PC-3 (cell line): ENCODE data around the gene LANCL2. TPM values are rescaled to one million over a fixed set of nuclear protein-coding genes. Genes with fewer than 3 reads are reported as not detected.

Experiments
- ATAC-seq: fragments of 200-7000 bp; cut with Tn5 transposase; 2 replicates; pipeline ENCODE4 v1.9.1; 2020; ENCODE audit warnings: mild to moderate bottlenecking, moderate library complexity
- BruUV-seq: library from RNA; stranded (reverse); fragments of 400-500 nt; replicated peaks from 2 replicates; lab custom pipeline; 2021; lab: Mats Ljungman, UMichigan
- CTCF ChIA-PET: fragments of 300-600 bp; sonication (Branson Sonifier 250); formaldehyde crosslinking; loops from one replicate; lab custom pipeline; 2022; ENCODE audit warnings: antibody characterized with exemption; lab: Charles Lee
- POLR2A ChIA-PET: fragments of 300-600 bp; sonication (Branson Sonifier 250); formaldehyde crosslinking; loops from one replicate; lab custom pipeline; 2022; ENCODE audit warnings: antibody characterized with exemption; ENCODE audit not compliant: unreplicated experiment; lab: Charles Lee
- DNase-seq: peaks from one replicate; pipeline ENCODE4 v3.0.0-alpha.2; 2015
- H2AFZ ChIP-seq: fragments of 300-600 bp; sonication (generic); 2 replicates; pipeline ENCODE4 v1.6.0; 2016; ENCODE audit warnings: antibody characterized with exemption, low read length
- H3F3A ChIP-seq: fragments of 300-600 bp; sonication (generic); one replicate; pipeline ENCODE4 v1.6.0; 2017; ENCODE audit warnings: antibody characterized with exemption, low read length, control low read depth, mild to moderate bottlenecking; ENCODE audit not compliant: unreplicated experiment
- H3K27ac ChIP-seq: fragments of 300-600 bp; sonication (generic); 2 replicates; pipeline ENCODE4 v1.5.1; 2016; ENCODE audit warnings: mild to moderate bottlenecking, low read length
- H3K27me3 ChIP-seq: fragments of 300-600 bp; sonication (generic); 2 replicates; pipeline ENCODE4 v1.6.1; 2016; ENCODE audit warnings: low read length, mixed read lengths
- H3K36me3 ChIP-seq: fragments of 300-600 bp; sonication (generic); 2 replicates; pipeline ENCODE4 v1.6.1; 2016; ENCODE audit warnings: low read depth, mixed run types, low read length, mixed read lengths
- H3K4me1 ChIP-seq: fragments of 300-600 bp; sonication (generic); 2 replicates; pipeline ENCODE4 v1.5.1; 2016; ENCODE audit warnings: low read length; ENCODE audit not compliant: insufficient read depth
- H3K4me2 ChIP-seq: fragments of 300-600 bp; sonication (generic); 2 replicates; pipeline ENCODE4 v1.6.0; 2016; ENCODE audit warnings: low read length
- H3K4me3 ChIP-seq: fragments of 300-600 bp; sonication (generic); 2 replicates; pipeline ENCODE4 v1.5.1; 2016; ENCODE audit warnings: mild to moderate bottlenecking, low read length, mixed read lengths
- H3K79me2 ChIP-seq: fragments of 300-600 bp; sonication (generic); 2 replicates; pipeline ENCODE4 v1.6.1; 2017; ENCODE audit warnings: low read length, mixed read lengths
- H3K9ac ChIP-seq: fragments of 300-600 bp; sonication (generic); 2 replicates; pipeline ENCODE4 v1.6.0; 2016; ENCODE audit warnings: mild to moderate bottlenecking, low read length
- H3K9me2 ChIP-seq: fragments of 300-600 bp; sonication (generic); replicated peaks from 2 replicates; pipeline ENCODE4 v1.6.1; 2016; ENCODE audit warnings: mixed run types, low read length, mixed read lengths
- H3K9me3 ChIP-seq: fragments of 300-600 bp; sonication (generic); 2 replicates; pipeline ENCODE4 v1.6.1; 2016; ENCODE audit warnings: low read length, mixed read lengths
- H4K20me1 ChIP-seq: fragments of 300-600 bp; sonication (generic); 2 replicates; pipeline ENCODE4 v1.6.1; 2016; ENCODE audit warnings: low read length, mixed read lengths
- EZH2 ChIP-seq: fragments of 300-600 bp; sonication (generic); IDR thresholded peaks from one replicate; pipeline ENCODE4 v1.6.1; 2017; ENCODE audit warnings: antibody characterized with exemption, mild to moderate bottlenecking, low read length; ENCODE audit not compliant: unreplicated experiment
- EZH2phosphoT487 ChIP-seq: fragments of 300-600 bp; sonication (generic); IDR thresholded peaks from 2 replicates; pipeline ENCODE4 v1.6.1; 2018; ENCODE audit warnings: mild to moderate bottlenecking, antibody characterized with exemption, low read length, borderline replicate concordance
- intact Hi-C: fragments of 100-400 bp; cut with micrococcal nuclease; formaldehyde crosslinking; loops from 2 replicates; pipeline ENCODE4 v1.9.0; 2023
- total RNA-seq: library from RNA; depleted of rRNA; stranded (reverse); fragments of >200 nt; gene quantifications from 2 replicates; pipeline ENCODE4 v1.2.3, GENCODE V29; 2014
- TF ChIP-seq, protein P1 (sequence below): fragments of 300-600 bp; sonication (generic); conservative IDR thresholded peaks from 2 replicates; pipeline ENCODE4 v1.5.1; 2017; ENCODE audit warnings: antibody characterized with exemption, low read depth, mild to moderate bottlenecking, low read length

The LANCL2 gene
- total RNA-seq, 1 experiment from 2014 or later: 12.7 TPM

DNA sequence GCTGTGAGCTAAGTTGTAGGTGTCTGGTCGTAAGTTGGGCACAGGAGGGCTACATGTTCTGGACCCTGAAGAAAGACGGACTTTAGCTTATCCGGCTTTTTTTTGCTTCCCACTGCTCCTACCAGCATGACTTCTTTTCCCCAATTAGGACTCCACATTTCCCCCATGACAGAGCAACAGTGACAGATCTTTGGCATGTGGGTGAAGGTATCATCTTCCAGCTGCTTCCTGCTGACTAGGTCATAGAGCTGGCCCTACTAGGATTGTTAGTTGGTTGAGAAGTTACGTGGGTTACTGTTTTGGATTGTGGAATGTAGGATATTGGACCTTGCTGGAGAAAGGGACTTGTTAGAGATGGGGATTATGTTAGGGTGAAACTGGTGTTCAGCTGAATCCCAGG lies 21.4 kb downstream of the LANCL2 start:
- Histone ChIP-seq H3K79me2 (no peaks in the 10 kb centered on the region), H3F3A (no peaks in the 10 kb centered on the region), H3K9ac (no peak overlapping the region), H3K4me2 (no peak overlapping the region), H4K20me1 (no peaks in the 10 kb centered on the region), H3K9me2 (no peaks in the 10 kb centered on the region), H3K36me3 (peaks cover 23% of the 10 kb centered on the region), H3K27me3 (no peaks in the 10 kb centered on the region), H3K9me3 (peaks cover 25% of the 10 kb centered on the region), H2AFZ (no peak overlapping the region), H3K27ac (no peak overlapping the region), H3K4me3 (no peak overlapping the region), H3K4me1 (no peaks in the 10 kb centered on the region)
- ATAC-seq: no peak
- CTCF ChIA-PET: no interaction called here
- DNase-seq: no peak
- TF ChIP-seq, protein P1, sequence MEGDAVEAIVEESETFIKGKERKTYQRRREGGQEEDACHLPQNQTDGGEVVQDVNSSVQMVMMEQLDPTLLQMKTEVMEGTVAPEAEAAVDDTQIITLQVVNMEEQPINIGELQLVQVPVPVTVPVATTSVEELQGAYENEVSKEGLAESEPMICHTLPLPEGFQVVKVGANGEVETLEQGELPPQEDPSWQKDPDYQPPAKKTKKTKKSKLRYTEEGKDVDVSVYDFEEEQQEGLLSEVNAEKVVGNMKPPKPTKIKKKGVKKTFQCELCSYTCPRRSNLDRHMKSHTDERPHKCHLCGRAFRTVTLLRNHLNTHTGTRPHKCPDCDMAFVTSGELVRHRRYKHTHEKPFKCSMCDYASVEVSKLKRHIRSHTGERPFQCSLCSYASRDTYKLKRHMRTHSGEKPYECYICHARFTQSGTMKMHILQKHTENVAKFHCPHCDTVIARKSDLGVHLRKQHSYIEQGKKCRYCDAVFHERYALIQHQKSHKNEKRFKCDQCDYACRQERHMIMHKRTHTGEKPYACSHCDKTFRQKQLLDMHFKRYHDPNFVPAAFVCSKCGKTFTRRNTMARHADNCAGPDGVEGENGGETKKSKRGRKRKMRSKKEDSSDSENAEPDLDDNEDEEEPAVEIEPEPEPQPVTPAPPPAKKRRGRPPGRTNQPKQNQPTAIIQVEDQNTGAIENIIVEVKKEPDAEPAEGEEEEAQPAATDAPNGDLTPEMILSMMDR: no peak
- TF ChIP-seq EZH2phosphoT487: no peak
- no peak for TF ChIP-seq EZH2
- POLR2A ChIA-PET: no interaction called here
- BruUV-seq: no TSS peak
- intact Hi-C loops: no loop called here

GRCh38 chr7:55387062-55387965 lies 22.2 kb downstream of the LANCL2 start:
- DNase-seq (peak; percentile 31), ATAC-seq (no peak)
- Histone ChIP-seq H3K79me2 (no peaks in the 10 kb centered on the region), H3K4me2 (no peak overlapping the region), H4K20me1 (no peaks in the 10 kb centered on the region), H3K36me3 (peaks cover 23% of the 10 kb centered on the region), H3K27ac (no peak overlapping the region), H2AFZ (no peak overlapping the region), H3K4me3 (no peak overlapping the region), H3K9me2 (no peaks in the 10 kb centered on the region), H3F3A (no peaks in the 10 kb centered on the region), H3K4me1 (no peaks in the 10 kb centered on the region), H3K9ac (no peak overlapping the region), H3K9me3 (peaks cover 25% of the 10 kb centered on the region), H3K27me3 (no peaks in the 10 kb centered on the region)
- TF ChIP-seq, protein P1: no peak
- no peak for TF ChIP-seq EZH2
- intact Hi-C loops: no loop called here
- CTCF ChIA-PET: no interaction called here
- POLR2A ChIA-PET: no interaction called here
- BruUV-seq: no TSS peak

GRCh38 chr7:55396233-55396785 lies 31.2 kb downstream of the LANCL2 start:
- CTCF ChIA-PET: interaction anchor here (0.6 kb wide), 1 partner anchor 63 kb away, joined by 3 read pairs; no protein-coding TSS in a partner anchor
- H3K36me3 ChIP-seq: no peaks in the 10 kb centered on the region
- BruUV-seq: no TSS peak
- H3K9me3 ChIP-seq: no peaks in the 10 kb centered on the region
- ATAC-seq: no peak
- H3K27me3 ChIP-seq: no peaks in the 10 kb centered on the region
- H3K79me2 ChIP-seq: no peaks in the 10 kb centered on the region
- H3K9me2 ChIP-seq: no peaks in the 10 kb centered on the region
- no peak overlapping the region for H3K4me3 ChIP-seq
- H3K9ac ChIP-seq: no peak overlapping the region
- H3K27ac ChIP-seq: no peak overlapping the region
- DNase-seq: no peak
- H3K4me1 ChIP-seq: no peaks in the 10 kb centered on the region
- TF ChIP-seq EZH2phosphoT487 (no peak), EZH2 (no peak)
- TF ChIP-seq, protein P1: no peak
- no peak overlapping the region for H2AFZ ChIP-seq
- no peaks in the 10 kb centered on the region for H4K20me1 ChIP-seq
- H3F3A ChIP-seq: no peaks in the 10 kb centered on the region
- POLR2A ChIA-PET: no interaction called here
- intact Hi-C loops: no loop called here
- no peak overlapping the region for H3K4me2 ChIP-seq
